ENCODE results near the gene SOCS4.
A peak's percentile ranks its signal among the peaks of the same experiment; 100 is the strongest.
"Not testable (repeated sequence)": the region's sequence is repeated elsewhere in the genome, so short reads cannot be mapped to it uniquely, and the experiment has no call there.

Gene SOCS4

DNA sequence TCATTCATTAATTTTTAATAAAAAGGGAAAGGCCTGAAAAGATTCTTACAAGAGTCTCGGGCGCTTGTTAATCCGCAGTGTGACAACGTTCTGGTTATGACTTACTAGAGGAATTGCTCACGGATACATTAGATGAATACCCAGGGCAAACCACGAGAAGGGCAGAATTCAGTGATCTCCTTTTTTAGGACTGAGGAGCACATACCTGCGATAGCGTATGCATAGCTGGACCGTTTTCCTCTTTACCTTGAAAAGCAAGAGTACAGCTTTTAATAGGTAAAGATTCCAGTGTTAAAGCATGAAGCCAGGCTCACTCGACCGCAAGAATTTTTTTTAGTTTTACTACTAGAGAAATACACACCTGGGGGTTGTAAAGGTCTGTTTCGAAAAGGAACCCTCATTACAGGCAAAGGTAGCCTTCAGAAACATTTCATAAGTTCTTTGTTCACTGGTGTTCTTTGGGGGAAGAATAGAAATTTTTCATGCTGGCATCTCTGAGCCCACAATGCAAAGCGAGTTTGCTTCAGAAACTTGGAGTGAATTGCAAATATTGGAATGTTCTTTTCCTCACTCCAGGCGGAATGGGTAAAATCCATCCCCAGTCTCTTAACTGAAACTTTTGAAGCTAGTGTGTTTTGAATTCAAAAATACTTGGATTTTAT, 25.4 kb downstream of the SOCS4 start:
- DNase-seq: no peak

DNA sequence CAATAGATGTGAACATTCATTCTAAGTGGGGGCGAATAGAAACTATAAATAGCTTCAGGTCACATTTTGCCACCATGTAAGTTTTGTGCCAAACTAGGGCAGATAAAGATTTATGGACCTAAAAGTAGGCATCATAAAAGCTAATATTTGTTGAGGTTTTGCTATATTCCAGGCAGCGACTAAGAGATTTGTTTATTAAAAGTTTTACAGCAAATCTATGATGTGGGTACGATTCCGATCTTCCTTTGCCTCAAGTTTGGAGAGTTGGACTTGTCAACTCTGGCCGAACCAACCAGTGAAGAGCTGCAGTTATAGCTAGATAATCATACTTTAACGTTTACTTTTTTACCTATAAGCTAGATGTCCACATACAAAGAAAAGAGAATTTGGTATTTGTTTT, 26.0 kb downstream of the SOCS4 start:
- DNase-seq: no peak

DNA sequence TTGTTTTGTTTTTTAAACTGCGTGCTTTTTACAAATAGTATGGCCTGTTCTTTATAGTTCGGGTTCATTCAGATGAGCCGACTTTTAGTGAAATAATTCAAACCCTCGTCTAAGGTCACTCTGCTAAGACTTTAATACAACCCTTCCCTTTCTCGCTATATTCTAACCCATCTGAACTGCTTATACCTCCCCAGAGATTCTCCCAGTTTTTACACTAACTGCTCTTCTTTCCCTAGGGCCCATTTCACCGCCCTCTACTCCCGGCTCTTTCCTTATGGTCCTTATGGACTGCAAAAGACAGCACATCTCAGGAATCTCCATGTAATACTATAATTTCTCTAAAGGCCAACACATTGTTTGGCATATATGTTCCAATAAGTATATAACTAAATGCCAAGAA, 26.5 kb downstream of the SOCS4 start:
- no peak for DNase-seq

DNA sequence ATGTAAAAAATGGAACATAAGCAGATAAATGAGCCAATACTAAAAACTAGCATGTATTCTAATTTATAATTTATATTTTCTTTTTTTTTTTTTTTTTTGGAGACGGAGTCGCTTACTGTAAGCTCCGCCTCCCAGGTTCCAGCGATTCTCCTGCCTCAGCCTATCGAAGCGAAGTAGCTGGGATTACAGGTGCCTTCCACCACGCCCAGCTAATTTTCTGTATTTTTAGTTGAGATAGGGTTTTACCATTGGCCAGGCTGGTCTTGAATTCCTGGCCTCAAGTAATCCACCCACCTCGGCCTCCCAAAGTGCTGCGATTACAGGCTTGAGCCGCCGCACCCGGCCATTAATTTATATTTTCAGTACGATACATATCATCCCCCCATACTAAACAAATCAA, 27.1 kb downstream of the SOCS4 start:
- DNase-seq: no peak

DNA sequence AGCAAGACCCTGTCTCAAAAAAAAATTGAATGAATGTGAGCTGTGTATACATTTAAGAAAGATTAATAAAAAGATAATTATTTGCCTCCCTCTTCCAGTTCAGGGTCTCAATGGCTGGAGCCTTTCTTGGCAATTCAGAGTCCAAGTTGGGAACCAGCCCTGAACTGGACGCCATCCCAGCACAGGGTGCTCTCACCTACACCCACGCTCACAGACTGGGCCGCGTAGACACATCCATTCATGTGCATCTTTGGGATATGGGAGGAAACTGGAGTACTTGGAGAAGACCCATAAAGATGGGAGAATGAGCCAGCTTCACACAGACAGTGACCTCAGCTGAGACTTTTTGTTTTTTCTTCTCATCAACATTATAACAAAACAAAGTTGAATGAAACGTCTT, 30.9 kb downstream of the SOCS4 start:
- no peak for DNase-seq

DNA sequence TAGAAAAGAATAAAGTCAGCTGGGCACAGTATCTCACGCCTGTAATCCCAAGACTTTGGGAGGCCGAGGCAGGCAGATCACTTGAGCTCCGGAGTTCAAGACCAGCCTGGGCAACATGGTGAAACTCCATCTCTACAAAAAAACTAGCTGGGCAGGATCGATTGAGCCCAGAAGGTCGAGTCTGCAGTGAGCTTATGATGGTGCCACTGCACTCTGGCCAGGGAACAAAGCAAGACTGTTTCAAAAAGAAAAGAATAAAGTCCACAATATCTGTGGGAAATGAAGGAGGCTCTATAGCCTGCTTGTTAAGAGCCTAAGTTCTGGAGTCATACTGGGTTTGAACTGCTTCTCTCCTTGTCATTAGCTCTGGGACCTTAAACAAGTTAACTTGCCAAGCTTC, 32.3 kb downstream of the SOCS4 start:
- DNase-seq: no peak

DNA sequence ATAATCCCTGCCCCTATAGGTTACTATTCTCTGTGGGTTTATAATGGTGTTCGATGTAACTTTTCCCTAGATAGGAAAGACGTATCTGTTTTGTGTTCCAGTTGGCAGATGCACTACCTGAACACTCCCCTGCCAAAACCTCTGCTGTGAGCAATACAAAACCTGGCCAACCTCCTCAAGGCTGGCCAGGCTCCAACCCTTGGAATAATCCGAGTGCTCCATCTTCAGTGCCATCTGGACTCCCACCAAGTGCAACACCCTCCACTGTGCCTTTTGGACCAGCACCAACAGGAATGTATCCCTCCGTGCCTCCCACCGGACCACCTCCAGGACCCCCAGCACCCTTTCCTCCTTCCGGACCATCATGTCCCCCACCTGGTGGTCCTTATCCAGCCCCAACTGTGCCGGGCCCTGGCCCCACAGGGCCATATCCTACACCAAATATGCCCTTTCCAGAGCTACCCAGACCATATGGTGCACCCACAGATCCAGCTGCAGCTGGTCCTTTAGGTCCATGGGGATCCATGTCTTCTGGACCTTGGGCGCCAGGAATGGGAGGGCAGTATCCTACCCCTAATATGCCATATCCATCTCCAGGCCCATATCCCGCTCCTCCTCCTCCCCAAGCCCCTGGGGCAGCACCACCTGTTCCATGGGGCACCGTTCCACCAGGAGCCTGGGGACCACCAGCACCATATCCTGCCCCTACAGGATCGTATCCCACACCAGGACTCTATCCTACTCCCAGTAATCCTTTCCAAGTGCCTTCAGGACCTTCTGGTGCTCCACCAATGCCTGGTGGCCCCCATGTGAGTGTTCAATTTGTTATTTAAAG, 35.7 kb downstream of the SOCS4 start:
- no peak for DNase-seq

DNA sequence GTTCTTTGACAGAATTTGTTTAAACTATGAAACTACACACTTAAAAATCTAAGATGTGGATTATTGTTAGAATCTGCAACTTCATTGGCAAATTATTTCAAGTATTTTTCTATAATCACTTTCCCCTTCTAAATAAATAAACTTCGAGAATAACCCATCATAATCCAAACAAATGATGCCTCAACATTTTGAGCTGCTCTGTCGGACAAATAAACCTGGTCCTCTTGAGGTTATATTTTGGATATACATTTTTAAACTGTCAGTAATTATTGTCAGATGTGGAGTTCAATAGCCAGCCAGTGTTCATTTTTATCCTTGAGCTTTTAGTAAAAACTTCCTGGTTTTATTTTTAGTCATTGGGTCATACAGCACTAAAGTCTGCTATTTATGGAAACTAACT, 37.9 kb downstream of the SOCS4 start:
- not testable (repeated sequence) for DNase-seq

DNA sequence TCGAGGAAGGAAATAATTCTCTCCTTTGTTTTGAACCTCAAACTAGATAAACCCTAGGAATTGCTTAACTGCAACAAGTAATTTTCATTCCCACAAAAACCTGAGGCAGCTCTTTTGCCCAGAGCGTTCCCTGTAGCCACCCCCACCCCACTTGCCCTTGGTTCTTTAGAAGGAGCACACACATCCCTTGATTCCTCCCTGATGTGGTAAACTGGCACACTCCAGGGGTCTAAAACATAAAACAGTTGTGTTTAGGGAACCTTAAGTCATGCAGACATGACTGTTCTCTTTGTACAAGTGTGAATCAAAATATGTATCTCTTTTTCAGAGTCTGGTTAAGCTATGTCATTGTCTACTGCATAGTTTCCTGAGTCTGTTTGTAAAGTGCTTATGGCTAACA, 38.4 kb downstream of the SOCS4 start:
- no peak for DNase-seq

DNA sequence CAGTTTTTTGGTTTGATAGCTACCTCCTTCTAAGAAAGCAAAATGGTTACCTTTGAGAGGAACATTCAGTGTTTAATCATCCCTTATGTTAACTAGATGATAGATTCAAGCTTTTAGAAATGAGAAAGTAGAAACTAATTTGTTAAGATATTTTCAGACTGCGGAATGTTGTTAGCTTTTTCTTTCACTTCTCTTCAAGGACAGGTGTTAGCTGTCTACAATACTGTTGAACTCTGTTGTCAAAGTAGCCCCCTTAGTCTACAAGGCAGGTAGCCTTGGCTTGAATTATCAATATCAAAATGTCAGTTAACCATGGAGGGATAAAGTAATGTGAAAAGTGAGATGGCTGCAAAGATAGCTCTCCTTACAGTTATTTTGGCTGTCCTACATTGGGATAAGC, 39.2 kb downstream of the SOCS4 start:
- no peak for DNase-seq

DNA sequence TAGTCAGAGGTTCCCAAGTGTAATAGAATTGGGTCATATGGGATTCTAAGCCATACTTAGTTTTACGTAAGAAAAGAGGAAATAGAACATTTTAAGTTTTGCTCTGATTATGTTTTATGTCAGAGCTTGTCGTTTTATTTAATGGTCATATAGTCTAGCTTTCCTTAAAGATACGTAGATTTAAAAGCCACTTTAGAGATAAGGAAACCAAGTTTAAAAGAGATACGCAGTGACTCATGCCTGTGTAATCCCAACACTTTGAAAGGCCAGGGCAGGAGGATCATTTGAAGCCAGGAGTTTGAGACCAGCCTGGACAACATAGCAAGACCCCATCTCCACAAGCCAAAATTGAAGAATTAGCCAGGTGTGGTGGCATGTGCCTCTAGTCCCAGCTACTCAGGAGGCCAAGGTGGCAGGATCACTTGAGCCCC, 44.0 kb downstream of the SOCS4 start:
- no peak for DNase-seq

DNA sequence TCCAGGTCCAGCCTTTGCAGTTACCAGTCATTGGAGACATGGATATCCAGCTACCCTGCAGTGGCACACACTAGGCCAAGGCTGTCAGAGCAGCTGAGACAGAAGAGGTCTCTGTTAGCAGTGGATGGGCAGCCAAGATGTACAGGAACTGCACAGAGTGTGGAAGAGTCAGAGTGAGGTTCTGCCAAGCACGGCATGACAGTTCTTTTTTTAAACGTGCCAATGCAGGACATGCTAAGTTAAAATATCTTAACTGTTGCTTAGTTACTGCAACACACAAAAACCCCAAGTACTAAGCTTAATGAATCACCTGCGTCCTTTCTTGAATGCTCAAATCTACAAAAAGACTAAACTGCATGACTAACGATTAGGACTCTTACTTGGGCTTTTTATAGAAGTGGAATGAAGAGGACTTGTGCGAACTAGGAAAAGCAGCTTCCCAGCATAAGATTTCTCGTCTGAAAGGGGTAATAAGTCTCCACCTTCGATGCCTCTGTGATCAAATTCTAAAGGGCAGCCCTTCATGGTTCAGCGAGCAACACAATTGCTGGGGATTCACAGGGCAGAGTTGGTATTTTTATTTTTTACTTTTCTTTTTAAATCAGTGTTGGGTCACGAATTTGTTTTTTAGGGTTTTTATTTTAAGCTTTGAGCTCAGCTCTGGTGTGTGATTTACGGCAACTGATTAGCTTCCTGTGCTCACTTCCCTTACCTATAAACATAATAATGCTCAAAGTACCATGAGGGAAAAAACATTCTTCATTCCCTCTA, 45.0 kb downstream of the SOCS4 start:
- peak; percentile 19 to 56 for DNase-seq

DNA sequence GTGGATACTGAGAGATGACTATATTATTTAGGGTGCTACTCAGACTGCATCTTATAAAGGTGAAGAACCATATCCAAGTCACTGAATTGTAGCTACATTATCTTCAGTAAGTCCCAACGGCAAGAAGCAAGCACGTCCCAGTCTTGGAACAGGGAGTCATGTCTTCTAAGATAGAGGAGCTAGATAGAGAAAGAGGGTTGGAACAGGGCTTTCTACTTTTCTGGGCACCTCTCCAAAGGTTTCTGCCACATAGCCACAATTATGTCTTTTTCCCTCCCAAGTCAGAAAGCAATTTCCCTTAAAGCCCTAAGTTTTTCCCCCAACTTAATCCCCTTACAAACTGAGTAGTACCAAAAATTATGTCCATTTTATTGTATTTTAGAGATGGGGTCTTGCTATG, 46.8 kb downstream of the SOCS4 start:
- no peak for DNase-seq

DNA sequence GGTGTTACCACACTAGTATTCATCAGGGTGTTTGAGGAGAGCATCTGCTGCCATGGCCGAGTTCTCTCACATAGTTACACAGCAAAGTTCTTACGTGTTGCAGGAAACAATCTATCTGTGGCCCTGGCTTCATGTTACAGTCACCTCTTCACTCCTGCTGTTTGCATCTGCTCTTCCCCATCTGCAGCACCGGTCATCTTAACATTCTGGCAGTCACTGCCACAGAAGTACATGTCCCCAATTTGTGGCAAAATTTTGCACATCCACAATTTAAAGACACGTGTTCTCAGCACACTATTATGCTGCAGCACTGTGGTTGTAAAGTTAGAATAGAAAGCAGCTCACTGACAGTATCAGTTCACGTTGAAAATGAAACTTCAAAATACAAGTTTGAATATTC, 47.6 kb downstream of the SOCS4 start:
- DNase-seq: no peak

DNA sequence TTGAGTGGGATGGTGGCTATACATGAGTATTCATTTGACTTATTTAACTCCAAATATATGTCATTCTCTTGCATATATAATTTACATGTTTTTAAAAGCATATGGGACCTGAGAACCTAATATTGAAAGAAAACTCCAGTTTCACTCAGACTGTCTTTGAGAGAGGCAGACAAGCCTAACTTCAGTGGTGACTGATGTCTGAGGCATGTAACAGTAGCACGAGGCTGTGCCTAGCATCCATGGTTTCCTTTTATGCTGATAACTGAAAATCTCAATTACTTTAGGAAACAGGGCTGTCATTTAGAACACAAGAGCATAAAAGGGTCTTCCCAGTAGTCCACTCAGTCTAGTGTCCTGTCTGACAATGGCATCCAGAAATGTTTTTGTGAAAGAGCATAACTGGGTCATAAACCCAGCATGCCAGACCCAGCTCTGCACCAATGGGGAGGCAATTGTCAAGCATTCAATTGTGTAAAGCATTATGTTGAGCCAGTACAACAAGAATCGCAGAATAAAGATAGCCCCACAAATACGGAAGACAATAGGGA, 48.7 kb downstream of the SOCS4 start:
- DNase-seq: no peak

DNA sequence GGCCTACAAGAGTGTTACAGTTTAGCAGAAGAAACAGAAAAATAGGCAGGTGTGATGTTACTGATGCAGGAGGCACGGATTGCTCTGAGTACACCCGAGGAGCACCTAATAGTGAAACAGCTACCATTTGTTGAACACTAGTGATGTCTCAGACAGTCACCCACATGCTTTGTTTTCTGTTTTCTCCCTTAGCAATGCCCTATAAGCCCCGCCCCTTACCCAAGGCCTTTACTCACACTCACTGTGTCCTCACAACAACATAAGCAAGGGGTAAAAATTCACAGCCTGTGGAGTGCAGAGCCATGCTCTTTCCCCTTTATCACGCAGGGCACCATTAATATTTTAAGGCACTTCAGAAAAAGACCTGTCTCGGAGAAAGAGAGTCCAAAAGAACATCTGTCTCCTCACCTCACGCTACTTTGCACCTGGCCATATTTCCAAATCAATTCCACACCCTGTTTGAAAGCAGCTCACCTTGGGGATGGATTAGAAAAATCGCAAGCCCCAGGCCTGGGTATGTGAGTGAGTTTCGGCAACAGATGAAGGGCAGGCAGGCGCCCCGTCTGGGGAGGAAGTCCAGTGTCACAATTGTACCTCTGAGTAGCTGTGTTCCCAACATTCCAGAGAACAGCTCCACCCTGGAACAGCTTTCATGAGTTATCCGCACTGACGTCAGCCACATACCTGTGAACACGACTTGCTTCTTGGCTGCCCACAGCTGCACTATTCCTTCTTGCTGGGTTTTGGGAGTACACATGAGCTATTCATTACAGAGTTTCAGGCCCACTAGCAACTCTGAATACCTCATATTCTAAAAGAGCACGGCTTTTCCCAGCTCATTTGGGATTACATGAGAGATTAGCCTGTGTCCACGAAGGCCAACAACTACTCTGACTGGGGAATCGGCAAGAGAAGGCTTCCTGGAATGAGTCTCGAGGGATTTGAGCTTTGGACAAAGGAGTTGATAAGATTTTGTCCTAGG, 50.4 kb downstream of the SOCS4 start:
- DNase-seq: no peak

DNA sequence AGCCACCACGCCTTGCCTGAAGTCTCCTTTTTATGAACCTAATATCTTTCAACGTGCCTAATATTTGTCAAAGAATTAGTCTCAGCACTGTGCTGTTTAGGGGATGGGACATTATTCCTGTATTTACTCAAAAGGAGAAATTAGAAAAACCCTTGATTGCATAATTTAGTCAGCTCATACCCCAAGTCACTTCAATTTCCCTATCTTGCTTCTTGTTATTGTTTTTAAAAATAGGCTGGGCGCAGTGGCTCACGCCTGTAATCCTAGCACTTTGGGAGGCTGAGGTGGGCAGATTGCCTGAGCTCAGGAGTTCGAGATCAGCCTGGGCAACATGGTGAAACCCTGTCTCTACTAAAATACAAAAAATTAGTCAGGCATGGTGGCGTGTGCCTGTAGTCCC, 52.9 kb downstream of the SOCS4 start:
- DNase-seq: not testable (repeated sequence)

DNA sequence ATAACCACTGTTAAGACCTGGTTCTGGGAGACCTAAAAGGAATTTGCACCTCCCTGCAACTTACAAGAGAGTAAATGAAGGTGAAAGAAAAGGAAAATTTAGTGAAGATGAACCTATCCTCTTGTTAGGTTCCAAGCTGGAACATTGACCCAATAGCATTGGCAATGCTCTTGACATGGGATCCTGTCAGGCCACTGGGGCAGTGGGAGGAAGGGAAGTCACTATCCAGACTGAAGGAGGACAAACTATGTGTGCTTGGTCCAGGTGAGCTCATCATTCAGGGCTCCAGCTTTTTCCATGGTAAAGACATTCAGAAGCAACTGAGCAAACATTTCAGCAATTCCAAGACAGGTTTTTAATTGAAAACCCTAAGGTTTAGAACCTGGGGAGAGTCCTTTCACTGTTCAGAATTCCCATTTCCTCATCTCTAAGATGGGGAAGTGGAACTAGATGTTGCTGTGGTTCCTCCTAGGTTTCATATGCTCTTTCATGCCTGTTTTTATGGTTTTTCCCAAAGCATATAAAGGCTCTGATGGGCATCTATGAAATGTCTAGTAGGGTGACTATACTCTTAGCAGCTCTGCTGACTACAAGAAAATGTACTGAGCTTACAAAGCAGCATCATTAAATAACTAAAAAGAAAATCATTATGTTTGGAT, 57.5 kb downstream of the SOCS4 start:
- DNase-seq: no peak

DNA sequence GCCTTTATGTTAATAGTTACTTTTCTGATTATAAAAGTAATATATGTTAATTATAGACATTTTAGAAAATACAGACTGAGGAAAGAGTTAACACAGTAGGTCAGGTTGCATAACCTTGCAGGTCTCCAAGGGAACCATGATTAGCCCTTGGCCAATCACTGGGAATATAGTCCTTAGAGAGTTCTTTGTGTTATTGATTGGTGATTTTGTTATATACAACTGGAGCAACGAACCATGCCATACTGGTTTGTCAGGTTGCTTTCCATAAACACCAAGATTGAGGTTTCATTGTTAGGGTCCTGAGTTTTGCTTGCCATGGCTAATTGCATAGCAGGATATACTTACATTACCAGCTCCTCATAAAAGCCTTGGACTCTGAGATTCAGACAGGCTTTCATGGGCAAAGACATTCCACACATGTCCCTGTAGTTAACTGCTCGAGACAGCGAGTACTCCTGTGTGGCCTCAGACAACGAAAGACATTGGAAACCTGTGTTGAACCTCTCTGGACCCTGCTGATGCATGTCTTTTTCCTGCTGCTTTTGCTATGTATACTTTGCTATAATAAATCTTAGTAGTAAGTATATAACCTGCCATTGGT, 58.1 kb downstream of the SOCS4 start:
- no peak for DNase-seq

DNA sequence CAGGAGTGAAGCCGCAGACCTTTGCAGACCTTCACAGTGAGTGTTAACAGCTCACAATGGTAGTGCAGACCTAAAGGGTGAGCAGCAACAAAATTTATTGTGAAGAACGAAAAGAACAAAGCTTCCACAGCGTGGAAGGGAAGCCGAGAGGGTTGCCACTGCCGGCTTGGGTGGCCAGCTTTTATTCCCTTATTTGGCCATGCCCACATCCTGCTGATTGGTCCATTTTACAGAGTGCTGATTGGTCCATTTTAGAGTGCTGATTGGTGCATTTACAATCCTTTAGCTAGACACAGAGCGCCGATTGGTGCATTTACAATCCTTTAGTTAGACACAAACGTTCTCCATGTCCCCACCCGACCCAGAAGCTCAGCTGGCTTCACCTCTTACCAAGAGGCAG, 59.9 kb downstream of the SOCS4 start:
- no peak for DNase-seq

DNA sequence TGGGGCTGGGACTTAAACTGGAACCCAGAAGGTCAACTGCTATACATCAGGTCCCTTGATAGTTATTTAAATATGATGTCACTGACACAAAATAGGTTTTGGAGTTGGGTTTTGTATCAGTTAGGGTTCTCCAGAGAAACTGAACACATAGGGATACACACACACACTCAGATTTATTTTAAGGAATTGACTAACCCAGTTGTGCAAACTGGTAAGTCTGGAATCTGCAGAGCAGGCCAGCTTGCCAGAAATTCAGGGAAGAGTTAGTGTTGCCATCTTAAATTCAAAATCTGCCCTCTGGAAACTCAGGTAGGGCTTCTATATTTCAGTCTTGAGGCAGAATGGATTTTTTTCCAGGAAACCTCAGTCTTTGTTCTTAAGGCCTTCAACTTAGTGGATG, 61.3 kb downstream of the SOCS4 start:
- no peak for DNase-seq

Measured in bone marrow (tissue), 2 donors.